Measurements from ENCODE around the gene MFSD8. TPM values are rescaled to one million over a fixed set of nuclear protein-coding genes. Genes with fewer than 3 reads are reported as not detected.

The MFSD8 gene
- total RNA-seq, 1 experiment from 2014 or later = 24.0 TPM

GRCh38 chr4:127881563-127881864 lies 83.5 kb downstream of the MFSD8 start:
- no peak overlapping the region for H2AK5ac ChIP-seq (ENCODE audit: insufficient read length, low read length)
- peaks cover 0 to 3% of the 10 kb centered on the region in 2 experiments; a peak in 2 of 5 replicates for H3K9me3 Mint-ChIP-seq
- H3K14ac ChIP-seq (ENCODE audit: insufficient read depth, low read length) = peak overlapping the region; percentile 33; the same call in 1 of the 2 replicates
- H3K4me1 Mint-ChIP-seq = peaks cover 9 to 18% of the 10 kb centered on the region in 2 experiments
- H3K18ac ChIP-seq (ENCODE audit: insufficient read length, low read depth, low read length) = peak overlapping the region; percentile 2
- H2BK20ac ChIP-seq (ENCODE audit: low read depth, low read length, poor library complexity, severe bottlenecking) = no peak overlapping the region
- H2AFZ ChIP-seq (ENCODE audit: low read length) = no peak overlapping the region
- H3K27me3 Mint-ChIP-seq (ENCODE audit: low read depth) = no peaks in the 10 kb centered on the region; the same call in 1 of the 2 replicates
- H3K27me3 ChIP-seq (ENCODE audit: insufficient read depth, low read length) = no peaks in the 10 kb centered on the region
- no peaks in the 10 kb centered on the region for H3K79me1 ChIP-seq (ENCODE audit: insufficient read depth, low read depth, low read length, poor library complexity, severe bottlenecking)
- DNase-seq = no peak
- no peak overlapping the region for H3K23ac ChIP-seq (ENCODE audit: insufficient read length, low read depth, low read length)
- no peaks in the 10 kb centered on the region for H4K20me1 ChIP-seq (ENCODE audit: control insufficient read depth, insufficient read depth, insufficient read length)
- no peak overlapping the region for H2BK12ac ChIP-seq (ENCODE audit: insufficient read length, low read depth, low read length)
- no peaks in the 10 kb centered on the region for H3K23me2 ChIP-seq (ENCODE audit: insufficient read length, low read depth, low read length, poor library complexity, severe bottlenecking)
- no peak overlapping the region for H2BK5ac ChIP-seq (ENCODE audit: insufficient read length, low read length)
- H3K4me2 ChIP-seq (ENCODE audit: insufficient read depth, insufficient read length, low read length) = peak overlapping the region; percentile 57
- H3K4me1 ChIP-seq (ENCODE audit: insufficient read depth, low read length) = no peaks in the 10 kb centered on the region
- no peak overlapping the region for H3K4ac ChIP-seq (ENCODE audit: low read depth, low read length)
- H3K36me3 Mint-ChIP-seq (ENCODE audit: insufficient read depth in 1 of 3, low read depth in 3 of 3) = peaks cover 17 to 45% (median 37%) of the 10 kb centered on the region in 3 experiments
- H3K27ac Mint-ChIP-seq = peak overlapping the region; percentile 100; a peak in 6 of 7 replicates
- no peaks in the 10 kb centered on the region for H3K9me3 ChIP-seq (ENCODE audit: control insufficient read depth, low read depth, low read length)
- H3K9ac ChIP-seq (ENCODE audit: extremely low read depth, insufficient read length, low read length) = peak overlapping the region; percentile 81
- H3K79me2 ChIP-seq (ENCODE audit: insufficient read depth, low read length) = no peaks in the 10 kb centered on the region
- no peak overlapping the region for H2BK120ac ChIP-seq (ENCODE audit: low read depth, low read length, poor library complexity, severe bottlenecking)
- H2BK15ac ChIP-seq (ENCODE audit: low read depth, low read length) = no peak overlapping the region
- H3K4me3 Mint-ChIP-seq = peak overlapping the region; percentile 91 to 95
- no peak for TF ChIP-seq CTCF (conservative IDR thresholded peaks at IDR 0.05)
- no peak overlapping the region for H4K5ac ChIP-seq (ENCODE audit: insufficient read length, low read depth, low read length)
- H4K8ac ChIP-seq (replicated peaks; ENCODE audit: insufficient read length, low read depth, low read length) = no peak overlapping the region
- H3K27ac ChIP-seq (ENCODE audit: insufficient read length, low read depth, low read length) = no peak overlapping the region
- H3T11ph ChIP-seq (ENCODE audit: low read length) = no peak overlapping the region
- WGBS (ENCODE audit: extremely low coverage, insufficient read length, low lambda C conversion rate) = no CpG with 5 or more reads among the region's 7 CpGs
- H4K91ac ChIP-seq (ENCODE audit: insufficient read length, low read depth, low read length) = no peak overlapping the region
- no peak overlapping the region for H3K56ac ChIP-seq (ENCODE audit: insufficient read length, low read depth, low read length)

All from H9 (cell line).